Upper lobe of left lung (tissue), 4 donors: ENCODE results near the gene DIP2C.

Source experiments
- POLR2A ChIP-seq, 4 donors: fragments of 450-650 bp; IDR thresholded peaks; one replicate each; pipeline ENCODE4 v1.5.1; 2016 to 2017; ENCODE audit warnings: antibody characterized with exemption in 4 of 4, mild to moderate bottlenecking in 2 of 4
- TF ChIP-seq, protein P1 (sequence below), 6 experiments: fragments of 450-650 bp in 4 of 6; fragments of 200-600 bp in 2 of 6; sonication (generic) in 2 of 6; IDR thresholded peaks; one replicate each; pipeline ENCODE4 v1.5.1; 2016 to 2019; ENCODE audit warnings: antibody characterized with exemption in 6 of 6

DNA sequence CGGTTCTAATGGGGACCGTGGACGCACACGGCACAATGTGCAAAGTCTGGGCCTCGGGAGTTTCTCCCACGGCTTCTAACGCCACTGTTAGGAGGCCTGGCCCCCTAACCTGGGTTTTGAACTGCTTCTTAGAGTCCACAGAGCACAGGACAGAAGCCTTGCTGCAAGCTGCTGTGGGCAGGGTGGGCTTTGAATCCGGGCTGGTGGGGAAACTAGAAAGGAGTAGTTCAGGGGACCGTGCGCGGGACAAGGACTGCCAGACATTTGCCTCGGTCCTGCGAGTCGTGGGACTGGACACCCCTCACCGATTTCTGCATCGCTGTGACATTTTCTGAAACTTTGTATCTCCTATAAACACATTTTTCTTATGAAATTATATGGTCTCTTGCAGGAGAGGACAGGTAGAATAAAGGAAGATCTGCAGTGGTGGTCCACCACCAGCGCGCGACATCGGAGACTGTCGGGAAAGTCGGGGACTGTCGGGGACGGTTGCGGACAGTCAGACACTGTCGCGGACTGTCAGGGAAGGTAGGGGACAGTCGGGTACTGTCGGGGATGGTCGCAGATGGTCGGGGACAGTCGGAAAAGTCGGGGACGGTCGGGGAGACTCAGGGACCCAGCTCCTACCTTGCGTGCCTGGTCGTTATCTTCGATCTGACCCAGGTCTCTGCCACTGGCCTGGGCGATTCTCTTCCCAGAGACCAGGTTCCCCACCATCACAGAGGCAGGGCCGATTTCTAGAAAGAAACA, 332.1 kb downstream of the DIP2C start:
- TF ChIP-seq, protein P1, sequence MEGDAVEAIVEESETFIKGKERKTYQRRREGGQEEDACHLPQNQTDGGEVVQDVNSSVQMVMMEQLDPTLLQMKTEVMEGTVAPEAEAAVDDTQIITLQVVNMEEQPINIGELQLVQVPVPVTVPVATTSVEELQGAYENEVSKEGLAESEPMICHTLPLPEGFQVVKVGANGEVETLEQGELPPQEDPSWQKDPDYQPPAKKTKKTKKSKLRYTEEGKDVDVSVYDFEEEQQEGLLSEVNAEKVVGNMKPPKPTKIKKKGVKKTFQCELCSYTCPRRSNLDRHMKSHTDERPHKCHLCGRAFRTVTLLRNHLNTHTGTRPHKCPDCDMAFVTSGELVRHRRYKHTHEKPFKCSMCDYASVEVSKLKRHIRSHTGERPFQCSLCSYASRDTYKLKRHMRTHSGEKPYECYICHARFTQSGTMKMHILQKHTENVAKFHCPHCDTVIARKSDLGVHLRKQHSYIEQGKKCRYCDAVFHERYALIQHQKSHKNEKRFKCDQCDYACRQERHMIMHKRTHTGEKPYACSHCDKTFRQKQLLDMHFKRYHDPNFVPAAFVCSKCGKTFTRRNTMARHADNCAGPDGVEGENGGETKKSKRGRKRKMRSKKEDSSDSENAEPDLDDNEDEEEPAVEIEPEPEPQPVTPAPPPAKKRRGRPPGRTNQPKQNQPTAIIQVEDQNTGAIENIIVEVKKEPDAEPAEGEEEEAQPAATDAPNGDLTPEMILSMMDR (IDR thresholded peaks at IDR 0.05) = no peak
- no peak for TF ChIP-seq POLR2A (IDR thresholded peaks at IDR 0.05)
